Astrocyte of the cerebellum (primary cell): ENCODE results near the gene HPN.

Source experiments
- DNase-seq: peaks from one replicate; pipeline ENCODE4 v3.0.0-alpha.2; 2011; ENCODE audit warnings: low read depth
- H3K4me3 ChIP-seq: 2 replicates; pipeline ENCODE4 v1.5.1; 2011; ENCODE audit warnings: mild to moderate bottlenecking, low read depth, low read length, moderate library complexity
- CTCF ChIP-seq: IDR thresholded peaks from 2 replicates; pipeline ENCODE4 v1.5.1; 2012; ENCODE audit warnings: low read length, low read depth, moderate library complexity, mild to moderate bottlenecking; ENCODE audit errors: missing control alignments
- in situ Hi-C: cut with HindIII; loops from 2 replicates; pipeline ENCODE4 v1.10.0; 2017; ENCODE audit warnings: low sequenced_read_pairs

HPN gene

GRCh38 chr19:35081201-35081600 lies 39.7 kb downstream of the HPN start:
- no peak for TF ChIP-seq CTCF
- H3K4me3 ChIP-seq = no peak overlapping the region
- in situ Hi-C loops = no loop called here
- no peak for DNase-seq

GRCh38 chr19:35083691-35084508 lies 42.4 kb downstream of the HPN start:
- TF ChIP-seq CTCF = no peak
- no peak overlapping the region for H3K4me3 ChIP-seq
- in situ Hi-C loops = no loop called here
- no peak for DNase-seq

GRCh38 chr19:35084509-35084762 lies 42.9 kb downstream of the HPN start:
- TF ChIP-seq CTCF = no peak
- in situ Hi-C loops = no loop called here
- DNase-seq = no peak
- no peak overlapping the region for H3K4me3 ChIP-seq

- H3K4me3 ChIP-seq = no peak overlapping the region
- TF ChIP-seq CTCF = no peak
- in situ Hi-C loops = no loop called here
- DNase-seq = no peak
Measured at GRCh38 chr19:35085947-35086346, 44.4 kb downstream of the HPN start.

- TF ChIP-seq CTCF = no peak
- no peak for DNase-seq
- in situ Hi-C loops = no loop called here
- H3K4me3 ChIP-seq = no peak overlapping the region
Measured at GRCh38 chr19:35086455-35086854, 44.9 kb downstream of the HPN start.

GRCh38 chr19:35087393-35087792 lies 45.9 kb downstream of the HPN start:
- no peak for TF ChIP-seq CTCF
- DNase-seq = no peak

More at GRCh38 chr19:35087393-35087792, 45.9 kb downstream of the HPN start:
- in situ Hi-C loops = no loop called here
- H3K4me3 ChIP-seq = no peak overlapping the region
